HG02623 (cell line): ENCODE data around the gene SNORC.

Source experiments
- ATAC-seq: cut with Tn5 transposase; IDR thresholded peaks from one replicate; pipeline ENCODE4 v1.9.1; 2021; ENCODE audit warnings: moderate library complexity; ENCODE audit not compliant: unreplicated experiment

The SNORC gene

DNA sequence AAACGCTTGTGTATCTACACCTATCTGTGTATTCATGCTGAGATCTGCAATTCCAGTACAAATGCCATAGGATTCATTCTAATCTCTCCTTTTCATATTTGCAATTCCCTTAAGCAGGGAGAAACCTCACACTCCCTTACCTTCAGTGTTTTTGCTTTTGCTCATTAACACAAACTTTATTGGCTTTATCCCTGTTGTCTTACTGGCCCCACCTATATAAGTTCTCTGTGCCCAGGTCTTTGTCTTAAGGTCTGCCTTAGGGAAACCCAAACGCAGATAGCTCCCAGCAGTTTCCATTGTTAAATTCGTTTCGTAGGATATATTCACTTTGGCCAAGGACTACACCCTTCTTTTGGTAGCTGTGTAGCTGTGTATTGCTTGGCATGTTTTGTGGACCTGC lies 4.0 kb upstream of the SNORC start:
- no peak for ATAC-seq

DNA sequence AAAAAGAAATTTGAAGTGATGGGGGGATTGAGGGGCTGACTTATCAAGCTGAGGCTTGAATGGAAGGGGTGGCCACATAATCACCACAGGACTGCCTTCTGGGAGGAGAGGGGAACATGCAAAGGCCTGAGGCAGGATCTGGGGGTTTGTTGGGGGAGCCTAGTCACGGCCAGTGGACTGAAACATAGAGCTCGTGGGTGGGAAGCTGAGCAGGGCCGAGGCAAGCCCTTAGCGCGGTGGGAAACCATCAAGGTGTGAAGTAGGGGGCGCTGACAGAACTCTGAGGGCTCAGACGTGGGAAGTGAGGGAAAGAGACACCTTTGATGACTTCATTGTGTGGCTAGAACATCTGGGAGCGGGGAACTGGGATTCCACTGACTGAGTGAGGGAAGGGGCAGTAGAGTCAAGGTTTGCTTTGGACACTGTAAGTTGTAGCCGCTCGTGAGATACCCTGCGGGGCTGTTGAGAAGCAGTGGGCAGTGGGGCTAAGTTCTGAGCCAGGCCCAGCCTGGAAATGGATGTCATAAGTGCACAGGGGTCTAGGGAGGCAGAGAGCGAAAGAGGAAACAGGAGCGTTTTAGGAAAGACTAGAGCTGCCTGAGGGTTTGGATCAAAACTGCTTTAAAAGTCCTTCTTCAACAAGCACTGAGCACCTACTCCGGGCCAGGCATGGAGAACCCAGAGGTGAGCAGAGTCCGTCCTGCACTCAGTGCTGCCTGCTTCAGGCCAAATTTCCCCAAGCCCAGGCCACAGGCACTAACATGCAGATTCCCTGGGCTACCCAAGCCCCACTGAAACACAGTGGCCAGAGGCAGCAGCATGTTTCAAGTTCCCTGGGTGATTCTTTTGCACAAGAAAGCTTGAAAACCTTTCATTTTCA lies 686 bp upstream of the SNORC start:
- no peak for ATAC-seq

DNA sequence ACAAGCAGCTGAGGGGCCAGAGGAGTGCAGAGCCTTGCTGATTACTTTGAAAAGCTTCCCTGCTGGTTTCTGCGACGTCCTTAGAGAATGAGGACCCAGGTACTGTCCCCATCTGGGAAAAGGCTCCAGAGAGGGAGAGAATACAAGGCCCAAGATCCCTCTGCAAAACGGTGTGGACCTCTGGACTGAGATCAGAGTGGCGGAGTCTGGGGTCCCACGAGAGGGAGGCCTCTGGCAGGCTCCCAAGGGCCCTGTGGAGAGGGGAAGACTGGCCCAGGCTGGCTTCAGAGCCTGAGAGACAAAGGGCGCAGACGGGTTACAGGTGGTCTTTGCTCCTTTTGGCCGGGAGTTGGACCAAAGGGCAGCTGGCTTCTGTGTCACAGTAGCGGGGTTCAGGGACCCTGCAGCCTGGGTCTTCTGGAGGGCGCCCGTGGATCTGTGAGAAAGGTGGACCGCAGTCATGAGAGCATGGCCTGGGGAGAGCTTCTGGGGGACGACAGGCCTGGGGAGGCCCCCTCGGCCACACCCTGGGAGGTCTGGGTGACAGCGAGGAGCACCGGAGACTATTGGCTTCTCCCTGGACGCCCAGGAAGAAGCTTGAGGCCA lies 805 bp downstream of the SNORC start:
- ATAC-seq: no peak

DNA sequence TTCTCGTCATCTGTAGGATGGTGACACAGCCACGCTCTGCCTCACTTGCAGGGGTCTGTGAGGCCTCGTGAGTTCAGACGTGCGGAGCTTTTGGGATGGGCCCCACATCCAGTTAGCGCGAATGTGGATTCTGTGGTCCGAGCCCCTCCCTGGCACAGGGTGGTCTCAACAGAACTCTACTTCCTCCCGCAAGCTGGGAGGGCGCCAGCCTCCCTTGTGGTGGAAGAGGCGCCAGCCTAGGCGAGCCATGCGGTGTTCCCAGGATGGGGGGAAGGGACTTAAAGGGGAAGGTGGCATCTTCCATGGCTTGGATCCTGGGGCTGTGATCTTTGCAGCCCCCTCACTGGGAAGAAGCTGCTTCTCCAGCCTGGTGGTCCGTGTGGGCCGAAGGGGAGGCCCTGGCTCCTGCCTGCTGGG lies 1.4 kb downstream of the SNORC start:
- no peak for ATAC-seq

DNA sequence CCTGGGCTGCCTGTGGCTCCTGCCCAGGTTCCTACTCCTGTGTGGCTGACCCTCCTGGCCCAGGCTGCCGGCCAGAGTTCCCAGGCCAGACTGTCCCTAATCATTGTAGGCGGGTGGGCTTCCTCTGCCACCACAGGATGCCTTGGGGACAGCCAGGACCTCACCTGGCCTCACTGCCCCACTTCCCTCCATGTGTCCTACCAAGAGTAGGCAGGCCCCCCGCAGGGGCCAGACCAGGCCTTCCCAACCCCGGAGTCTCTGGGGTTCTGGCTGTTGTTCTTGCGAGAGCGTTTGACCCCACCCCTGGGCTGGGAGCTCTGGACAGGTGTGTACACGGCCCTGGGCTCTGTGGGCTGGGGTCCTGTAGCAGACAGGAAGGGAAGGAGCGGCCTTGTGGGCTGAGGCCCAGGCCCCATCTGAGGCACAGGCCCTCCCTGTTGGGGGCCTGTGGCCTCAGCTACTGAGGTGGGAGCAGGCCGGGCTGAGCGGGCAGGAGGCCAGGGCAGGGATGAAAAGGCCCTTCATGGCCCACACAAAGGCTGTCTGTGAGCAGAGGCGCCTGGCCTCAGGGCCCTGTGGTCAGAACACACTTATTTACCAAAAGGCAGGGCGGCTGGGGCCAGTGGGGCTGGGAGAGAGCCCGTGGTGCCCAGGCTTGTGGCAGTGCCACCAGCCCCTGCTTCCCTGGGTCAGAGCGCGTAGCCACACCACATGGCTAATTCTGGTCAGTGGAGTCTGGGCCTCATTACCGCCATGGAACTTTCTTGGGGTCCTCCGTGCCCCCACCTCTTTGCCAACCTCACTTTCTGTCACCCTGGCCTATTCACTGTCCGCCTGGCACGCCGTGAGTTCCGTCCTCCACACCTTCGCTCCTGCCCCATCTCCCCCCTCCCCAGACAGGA lies 2.0 kb downstream of the SNORC start:
- ATAC-seq: no peak

DNA sequence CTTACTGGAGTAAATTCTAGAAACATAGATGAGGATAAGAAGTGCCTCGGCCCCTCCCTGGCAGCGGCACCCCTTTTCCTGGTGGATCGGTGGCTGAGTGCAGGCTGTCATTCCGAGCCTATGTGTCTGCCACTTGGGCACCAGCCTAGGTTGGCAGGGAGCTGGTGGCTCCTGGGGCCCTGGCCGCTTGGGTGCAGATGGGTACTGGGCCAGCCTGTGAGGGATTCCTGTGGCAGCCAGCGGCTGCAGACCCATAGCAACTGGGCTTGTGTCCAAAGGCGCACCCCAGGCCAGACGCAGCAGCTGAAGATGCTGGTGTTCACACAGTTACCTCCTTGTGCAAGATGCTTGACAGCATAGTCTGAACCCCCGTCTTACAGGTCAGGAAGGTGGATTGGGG lies 2.8 kb downstream of the SNORC start:
- no peak for ATAC-seq

DNA sequence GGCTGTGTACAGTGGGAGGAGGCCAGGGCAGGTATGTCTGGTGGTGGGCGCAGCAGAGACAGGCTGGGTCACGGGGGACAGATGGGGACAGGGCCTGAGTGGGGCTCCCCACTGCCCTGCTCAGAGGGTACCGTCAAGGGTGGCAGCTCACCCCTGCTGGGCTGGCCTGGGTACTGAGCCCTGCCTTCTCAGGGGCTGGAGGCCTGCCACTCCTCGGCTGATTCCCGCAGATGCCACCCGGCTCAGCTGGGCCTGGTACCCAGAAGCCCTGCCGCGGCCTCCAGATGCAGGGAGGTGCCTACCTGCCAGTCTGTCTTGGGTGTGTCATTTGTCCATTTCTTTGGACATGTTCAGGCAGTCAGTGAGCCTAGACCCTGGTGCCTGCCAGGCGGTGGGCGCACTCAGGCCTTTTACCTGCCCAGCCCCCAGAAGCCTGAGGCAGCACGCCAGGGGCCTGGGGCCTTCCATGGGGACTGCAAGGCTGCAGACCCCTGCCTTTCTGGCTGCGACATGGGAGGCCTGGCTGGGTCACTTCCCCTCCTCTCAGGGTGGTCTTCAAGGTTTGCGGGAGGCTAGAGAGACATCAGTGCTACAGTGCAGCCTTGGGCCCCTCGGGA lies 3.3 kb downstream of the SNORC start:
- ATAC-seq: no peak

DNA sequence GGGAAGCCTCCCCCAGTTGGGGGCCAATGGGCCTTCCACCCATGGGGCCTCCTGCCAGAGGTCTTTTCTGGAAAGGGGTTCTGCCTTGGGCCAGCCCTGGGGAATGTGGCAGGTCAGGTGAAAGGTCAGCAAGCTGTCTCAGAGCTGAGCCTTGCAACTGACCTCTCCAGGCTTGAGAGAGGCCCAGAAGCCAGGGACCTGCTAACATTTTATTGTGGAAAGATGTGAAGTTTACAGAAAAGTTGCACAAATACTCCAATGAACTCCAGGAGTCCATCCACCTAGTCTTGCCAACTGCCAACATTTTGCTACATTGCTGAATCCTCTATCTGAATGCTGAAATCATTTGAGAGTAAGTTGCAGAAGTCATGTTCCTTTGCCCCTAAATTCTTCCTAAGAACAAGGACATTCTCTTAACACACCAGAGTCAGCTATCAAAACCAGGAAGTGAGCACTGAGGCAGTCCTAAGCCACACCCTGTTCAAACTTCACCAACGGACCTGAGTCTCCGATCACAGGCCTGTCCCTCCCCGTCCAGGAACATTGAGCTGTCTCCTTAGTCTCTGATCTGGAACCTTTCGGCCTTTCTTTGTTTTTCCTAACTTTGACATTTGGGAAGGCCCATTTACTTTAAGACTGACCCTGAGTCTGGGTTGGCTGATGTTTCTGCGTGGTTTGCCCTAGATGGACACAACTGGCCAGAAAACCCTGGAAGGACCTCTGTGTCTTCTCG lies 4.0 kb downstream of the SNORC start:
- no peak for ATAC-seq

DNA sequence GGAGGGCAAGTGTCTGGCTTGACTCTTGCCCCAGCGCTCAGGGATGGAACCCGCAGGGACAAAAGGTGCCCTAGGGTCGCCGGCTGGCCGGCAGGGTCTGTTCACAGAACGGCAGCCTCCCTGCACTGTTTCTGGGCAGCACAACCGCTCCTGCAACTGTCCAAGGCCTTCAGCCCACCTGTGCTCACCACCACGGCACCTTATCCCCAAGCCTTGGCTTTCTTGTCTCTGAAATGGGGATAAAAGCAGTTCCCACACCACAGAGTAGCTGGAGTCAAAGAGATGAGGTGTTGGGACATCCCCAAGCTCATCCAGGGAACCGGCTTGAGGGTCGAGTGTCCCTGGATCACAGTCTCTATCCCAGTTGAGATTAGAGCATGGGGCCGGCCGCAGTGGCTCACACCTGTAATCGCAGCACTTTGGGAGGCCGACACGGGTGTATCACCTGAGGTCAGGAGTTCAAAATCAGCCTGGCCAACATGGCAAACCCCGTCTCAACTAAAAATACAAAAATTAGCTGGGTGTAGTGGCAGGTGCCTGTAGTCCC lies 4.7 kb downstream of the SNORC start:
- ATAC-seq: no peak

DNA sequence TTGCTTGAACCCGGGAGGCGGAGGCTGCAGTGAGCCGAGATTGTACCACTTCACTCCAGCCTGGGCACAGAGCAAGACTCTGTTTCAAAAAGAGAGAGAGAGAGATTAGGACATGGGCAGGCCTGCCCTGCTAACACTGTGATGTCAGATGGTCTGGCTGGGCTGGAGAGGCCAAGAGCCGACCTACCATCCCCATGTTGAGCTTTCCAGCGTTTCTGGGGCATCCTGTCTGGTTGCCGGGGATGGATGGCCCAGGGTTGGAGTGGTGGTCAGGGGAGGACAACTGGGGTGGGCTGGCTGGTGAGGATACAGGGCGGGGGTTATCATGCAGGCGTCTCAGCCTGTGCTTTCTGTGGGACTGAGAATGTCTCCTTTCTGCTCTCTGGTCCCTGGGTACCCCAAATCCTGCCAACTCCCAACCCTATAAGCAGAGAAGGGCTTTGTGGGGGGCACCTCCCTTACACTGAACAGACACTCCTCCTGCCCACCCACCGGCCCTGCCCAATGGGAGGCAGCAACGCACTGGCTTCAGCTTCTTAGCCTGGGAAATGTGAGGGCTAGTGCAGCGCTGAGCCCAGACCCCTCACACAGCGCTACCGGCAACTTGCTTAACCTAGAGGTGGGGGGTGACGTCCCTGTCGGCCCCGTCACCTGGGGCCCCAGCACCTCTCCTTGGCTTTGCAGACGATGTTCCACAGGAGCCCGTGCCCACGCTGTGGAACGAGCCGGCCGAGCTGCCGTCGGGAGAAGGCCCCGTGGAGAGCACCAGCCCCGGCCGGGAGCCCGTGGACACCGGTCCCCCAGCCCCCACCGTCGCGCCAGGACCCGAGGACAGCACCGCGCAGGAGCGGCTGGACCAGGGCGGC lies 5.4 kb downstream of the SNORC start:
- no peak for ATAC-seq

DNA sequence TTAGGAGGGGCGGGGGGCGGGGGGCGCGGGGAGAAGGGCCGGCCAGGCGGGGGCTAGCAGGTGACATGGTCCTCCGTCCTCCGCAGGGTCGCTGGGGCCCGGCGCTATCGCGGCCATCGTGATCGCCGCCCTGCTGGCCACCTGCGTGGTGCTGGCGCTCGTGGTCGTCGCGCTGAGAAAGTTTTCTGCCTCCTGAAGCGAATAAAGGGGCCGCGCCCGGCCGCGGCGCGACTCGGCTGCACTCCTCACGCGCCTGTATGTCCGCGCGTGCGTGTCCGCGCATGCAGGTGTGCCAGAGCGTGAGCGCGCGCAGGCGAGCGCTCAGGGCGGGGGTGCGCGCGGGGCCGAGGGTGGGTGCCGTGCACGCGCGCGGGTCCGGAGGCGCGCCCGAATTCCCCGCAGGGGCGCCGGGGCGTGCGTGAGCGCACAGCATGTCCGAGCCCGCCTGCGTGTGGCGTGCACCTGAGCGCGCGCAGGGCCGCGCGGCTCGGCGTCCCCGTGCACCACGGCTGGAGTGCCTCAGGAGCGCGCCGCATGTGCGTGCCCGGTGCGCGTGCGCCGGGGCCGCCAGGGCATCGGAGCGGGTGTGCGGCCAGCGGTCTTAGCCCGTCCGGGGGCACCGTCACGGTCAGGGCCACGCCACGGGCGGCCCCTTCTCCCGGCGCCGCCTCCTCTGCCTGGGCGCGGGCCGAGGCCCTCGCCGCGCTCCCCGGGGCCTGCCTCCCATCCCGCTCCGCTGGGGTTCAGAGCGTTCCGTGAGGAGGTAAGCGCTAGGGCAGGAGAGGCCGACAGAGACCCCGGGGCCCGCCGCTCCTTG lies 6.3 kb downstream of the SNORC start:
- no peak for ATAC-seq

DNA sequence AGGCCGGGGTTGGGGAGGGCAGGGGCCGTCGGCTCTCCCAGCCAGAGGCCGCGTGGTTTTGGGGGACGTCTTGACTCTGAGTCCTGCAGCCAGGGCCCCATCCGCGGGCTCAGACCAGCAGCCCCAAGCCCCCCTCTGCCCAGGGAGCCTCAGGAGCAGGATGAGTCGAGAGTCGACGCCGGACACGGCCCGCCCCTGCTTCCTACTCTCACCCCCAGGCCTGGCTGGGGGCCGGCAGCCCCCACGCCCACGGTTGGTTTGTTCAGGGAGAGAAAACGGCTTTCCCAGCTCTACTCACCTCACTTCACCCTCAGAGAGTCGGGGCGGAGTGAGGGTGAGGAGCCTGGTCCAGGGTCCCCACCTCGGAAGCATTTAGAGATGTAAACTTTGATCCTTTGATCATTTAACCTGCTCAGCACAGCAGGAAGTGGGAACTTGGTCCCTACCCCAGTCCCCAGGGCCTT lies 6.9 kb downstream of the SNORC start:
- no peak for ATAC-seq

DNA sequence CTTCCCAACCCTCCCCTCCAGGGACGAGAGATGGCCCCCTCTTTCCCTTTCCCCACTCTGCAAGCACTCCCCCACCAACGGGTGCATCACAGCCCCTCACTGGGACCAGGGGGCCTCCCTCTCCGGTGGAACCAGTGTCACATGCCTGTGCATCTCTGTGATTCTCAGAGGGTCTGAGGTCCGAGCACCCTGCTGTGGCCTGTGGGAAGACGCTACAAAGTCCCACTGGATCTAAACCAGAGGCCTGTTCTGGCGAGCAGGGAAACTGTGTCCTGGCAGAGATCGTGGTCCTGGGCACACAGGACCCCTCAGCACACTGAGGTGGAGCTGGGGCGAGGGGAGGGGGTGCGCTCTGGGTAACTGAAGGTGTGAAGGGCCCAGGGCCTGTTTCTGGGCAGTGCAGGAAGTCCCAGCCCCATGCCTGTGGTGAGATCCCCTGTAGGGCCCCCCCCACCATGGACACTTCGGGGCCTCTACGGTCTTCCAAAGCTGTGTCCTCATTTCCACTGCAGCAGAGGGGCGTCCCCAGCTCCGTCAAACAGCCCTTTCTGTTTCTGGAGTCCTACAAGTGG lies 8.0 kb downstream of the SNORC start:
- ATAC-seq: no peak

DNA sequence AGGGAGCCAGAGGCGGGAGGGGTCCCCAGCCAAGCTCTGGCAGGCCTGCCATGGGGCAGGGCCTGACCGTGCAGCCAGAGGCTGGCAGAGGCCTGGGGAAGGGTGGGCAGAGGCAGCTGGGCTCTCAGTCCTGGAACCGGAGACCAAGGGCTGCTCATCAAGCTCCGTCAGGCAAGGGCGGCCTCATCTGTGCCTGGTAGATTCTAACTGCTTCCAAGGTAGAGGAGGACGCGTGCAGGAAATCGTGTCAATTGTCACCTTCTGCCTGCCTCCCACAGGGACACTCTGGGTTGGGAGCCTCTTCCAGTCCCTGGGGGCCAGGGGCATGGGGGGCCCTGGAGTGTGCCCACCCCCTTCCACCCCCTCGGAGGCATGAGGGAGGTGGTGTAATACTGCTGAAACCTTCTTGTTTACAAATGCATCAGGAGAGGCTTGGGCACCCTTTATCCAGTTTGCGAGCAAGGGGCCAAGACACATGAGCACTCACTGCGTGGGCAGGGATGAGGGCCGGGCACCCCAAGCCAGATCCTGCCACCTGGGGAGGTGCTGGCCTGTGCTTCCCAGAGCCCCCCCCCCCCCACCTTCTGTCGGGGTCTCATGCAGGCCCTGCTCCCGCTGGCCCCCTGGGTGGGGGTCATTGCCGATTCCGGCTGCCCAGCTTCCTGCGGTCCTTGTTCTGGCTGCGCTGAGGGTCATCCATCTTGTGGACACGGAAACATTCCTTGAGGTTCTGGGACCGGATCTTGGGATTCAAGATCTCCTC lies 9.0 kb downstream of the SNORC start:
- ATAC-seq: no peak

DNA sequence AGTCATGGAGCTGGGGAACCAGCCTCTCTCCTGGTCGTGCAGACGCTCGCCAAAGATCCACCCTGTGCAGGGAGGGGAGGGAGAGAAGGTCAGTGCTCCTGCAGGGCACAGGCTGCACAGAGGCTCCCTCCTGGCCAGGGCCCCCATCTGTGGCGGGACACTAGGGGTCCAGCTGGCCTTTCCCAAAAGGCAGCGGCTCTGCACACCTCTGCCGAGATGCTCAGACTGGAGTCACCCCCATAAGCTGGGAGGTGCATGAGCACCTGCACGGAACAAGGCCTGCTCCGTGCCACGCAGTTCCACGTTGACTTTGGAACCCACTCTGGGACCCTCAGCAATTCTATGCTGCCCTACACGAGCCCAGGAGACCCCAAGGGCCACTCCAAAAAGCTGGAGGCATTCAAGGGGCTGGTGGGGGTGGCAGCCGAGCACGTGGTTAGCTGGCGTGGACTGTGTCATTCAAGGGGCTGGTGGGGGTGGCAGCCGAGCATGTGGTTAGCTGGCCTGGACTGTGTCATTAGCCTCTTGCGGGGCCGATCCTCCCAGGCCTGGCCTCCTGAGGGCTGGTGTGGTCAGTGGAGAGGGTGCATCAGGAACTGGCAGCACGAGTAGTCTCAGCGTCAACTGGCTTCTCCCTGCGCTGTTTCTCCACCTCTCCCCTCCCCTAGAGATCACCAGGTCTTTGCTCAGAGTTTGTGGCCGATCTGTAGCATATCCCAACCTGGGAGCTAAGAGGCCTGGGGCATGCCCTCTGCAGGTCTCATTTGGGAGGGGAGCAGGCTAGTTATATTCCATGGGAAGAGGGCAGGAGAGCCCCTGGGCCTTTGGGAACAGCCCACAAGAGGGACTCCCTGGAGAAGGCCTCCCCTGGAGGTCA lies 9.8 kb downstream of the SNORC start:
- no peak for ATAC-seq

DNA sequence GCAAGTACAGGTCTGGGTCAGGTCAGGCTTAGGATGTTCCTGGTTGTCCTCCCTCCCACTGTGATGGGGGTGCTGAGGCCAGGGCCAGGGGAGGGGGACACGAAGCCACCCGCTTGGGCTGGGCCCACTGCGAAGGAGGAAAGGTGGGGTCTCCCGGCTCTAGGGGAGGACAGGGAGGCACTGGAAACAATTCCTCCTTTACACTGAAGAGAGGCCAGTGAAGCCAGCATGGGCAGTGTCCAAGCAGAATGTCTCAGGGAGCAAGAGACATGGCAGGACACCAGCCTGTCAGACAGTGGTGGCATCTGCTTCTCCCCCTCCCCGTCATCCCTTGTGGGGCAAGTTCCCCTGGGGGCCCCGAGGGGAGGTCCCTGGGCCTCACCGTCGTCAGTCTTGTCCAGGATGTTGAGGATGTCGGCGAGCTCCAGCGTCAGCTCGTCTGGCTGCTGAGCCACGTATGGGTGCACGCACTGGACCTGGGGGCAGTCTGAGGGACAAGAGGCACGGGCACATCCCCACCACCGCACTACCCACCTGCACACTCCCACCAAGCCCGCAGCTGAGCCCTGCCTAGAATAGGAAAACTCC lies 10.8 kb downstream of the SNORC start:
- no peak for ATAC-seq
